ENCODE data around the gene LCN6. TPM values are rescaled to one million over a fixed set of nuclear protein-coding genes. Genes with fewer than 3 reads are reported as not detected.

The LCN6 gene
- polyA plus RNA-seq, 1 donor from 2014 or later = not detected

DNA sequence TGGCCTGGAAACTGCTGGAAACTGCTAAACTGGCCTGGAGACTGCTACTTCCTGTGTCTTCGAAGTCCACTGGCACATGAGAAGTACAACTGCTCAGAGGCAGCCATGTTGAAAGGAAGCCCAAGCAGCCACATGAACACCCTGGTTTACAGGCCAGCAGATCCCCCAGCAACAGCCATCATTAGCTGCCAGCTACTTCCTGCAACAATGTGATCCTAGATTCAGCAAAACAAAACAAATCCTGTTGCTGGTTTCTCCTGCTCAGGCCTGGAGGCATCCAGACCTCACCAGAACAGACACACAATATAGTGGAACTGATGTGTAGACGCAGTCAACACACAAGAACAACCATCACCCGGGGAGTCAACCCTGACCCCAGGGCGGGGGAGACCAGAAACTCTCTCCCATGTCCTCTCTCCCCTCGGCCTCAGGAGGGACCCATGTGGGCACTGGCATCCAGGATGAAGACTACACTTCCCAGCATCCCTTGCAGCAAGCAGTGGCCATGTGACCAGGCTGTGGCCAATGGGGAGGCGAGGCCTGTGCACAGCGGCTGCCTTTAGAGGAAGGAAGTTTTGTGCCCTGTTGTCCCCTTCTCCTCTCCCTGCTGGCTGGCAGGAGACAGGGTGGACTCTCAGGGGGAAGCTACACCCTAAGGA is 25.2 kb upstream of the LCN6 start:
- Histone ChIP-seq H3F3A (ENCODE audit: insufficient read depth, low read length, poor library complexity, severe bottlenecking) (no peaks in the 10 kb centered on the region), H3K79me2 (replicated peaks; ENCODE audit: insufficient read depth, low read length) (no peaks in the 10 kb centered on the region), H3K9ac (ENCODE audit: low read length) (no peak overlapping the region), H3K9me3 (ENCODE audit: low read length) (no peaks in the 10 kb centered on the region), H3K4me3 (ENCODE audit: low read length) (no peak overlapping the region), H3K27me3 (ENCODE audit: insufficient read depth, low read depth, low read length) (no peaks in the 10 kb centered on the region), H3K36me3 (ENCODE audit: insufficient read depth, low read length) (no peaks in the 10 kb centered on the region), H3K9me2 (ENCODE audit: insufficient read depth, low read length) (no peaks in the 10 kb centered on the region), H3K4me2 (ENCODE audit: low read length) (no peak overlapping the region), H4K20me1 (ENCODE audit: insufficient read depth) (no peaks in the 10 kb centered on the region), H2AFZ (ENCODE audit: low read depth, low read length) (no peak overlapping the region), H3K27ac (ENCODE audit: low read length) (no peak overlapping the region)
- TF ChIP-seq, protein P1, sequence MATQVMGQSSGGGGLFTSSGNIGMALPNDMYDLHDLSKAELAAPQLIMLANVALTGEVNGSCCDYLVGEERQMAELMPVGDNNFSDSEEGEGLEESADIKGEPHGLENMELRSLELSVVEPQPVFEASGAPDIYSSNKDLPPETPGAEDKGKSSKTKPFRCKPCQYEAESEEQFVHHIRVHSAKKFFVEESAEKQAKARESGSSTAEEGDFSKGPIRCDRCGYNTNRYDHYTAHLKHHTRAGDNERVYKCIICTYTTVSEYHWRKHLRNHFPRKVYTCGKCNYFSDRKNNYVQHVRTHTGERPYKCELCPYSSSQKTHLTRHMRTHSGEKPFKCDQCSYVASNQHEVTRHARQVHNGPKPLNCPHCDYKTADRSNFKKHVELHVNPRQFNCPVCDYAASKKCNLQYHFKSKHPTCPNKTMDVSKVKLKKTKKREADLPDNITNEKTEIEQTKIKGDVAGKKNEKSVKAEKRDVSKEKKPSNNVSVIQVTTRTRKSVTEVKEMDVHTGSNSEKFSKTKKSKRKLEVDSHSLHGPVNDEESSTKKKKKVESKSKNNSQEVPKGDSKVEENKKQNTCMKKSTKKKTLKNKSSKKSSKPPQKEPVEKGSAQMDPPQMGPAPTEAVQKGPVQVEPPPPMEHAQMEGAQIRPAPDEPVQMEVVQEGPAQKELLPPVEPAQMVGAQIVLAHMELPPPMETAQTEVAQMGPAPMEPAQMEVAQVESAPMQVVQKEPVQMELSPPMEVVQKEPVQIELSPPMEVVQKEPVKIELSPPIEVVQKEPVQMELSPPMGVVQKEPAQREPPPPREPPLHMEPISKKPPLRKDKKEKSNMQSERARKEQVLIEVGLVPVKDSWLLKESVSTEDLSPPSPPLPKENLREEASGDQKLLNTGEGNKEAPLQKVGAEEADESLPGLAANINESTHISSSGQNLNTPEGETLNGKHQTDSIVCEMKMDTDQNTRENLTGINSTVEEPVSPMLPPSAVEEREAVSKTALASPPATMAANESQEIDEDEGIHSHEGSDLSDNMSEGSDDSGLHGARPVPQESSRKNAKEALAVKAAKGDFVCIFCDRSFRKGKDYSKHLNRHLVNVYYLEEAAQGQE (IDR thresholded peaks at IDR 0.05; ENCODE audit: borderline replicate concordance) = no peak
- TF ChIP-seq CTCF (IDR thresholded peaks at IDR 0.05; ENCODE audit: poor library complexity, severe bottlenecking) (no peak), EZH2 (IDR thresholded peaks at IDR 0.05; ENCODE audit: borderline replicate concordance, insufficient read depth, low read length, poor library complexity, severe bottlenecking) (no peak), MXI1 (conservative IDR thresholded peaks at IDR 0.05; ENCODE audit: poor library complexity, severe bottlenecking) (no peak), RAD21 (conservative IDR thresholded peaks at IDR 0.05) (no peak), POLR2AphosphoS5 (IDR thresholded peaks at IDR 0.05) (no peak), TAF1 (IDR thresholded peaks at IDR 0.05; ENCODE audit: low read depth) (no peak), SMC3 (conservative IDR thresholded peaks at IDR 0.05; ENCODE audit: poor library complexity) (no peak), EP300 (conservative IDR thresholded peaks at IDR 0.05; ENCODE audit: poor library complexity, severe bottlenecking) (no peak)

DNA sequence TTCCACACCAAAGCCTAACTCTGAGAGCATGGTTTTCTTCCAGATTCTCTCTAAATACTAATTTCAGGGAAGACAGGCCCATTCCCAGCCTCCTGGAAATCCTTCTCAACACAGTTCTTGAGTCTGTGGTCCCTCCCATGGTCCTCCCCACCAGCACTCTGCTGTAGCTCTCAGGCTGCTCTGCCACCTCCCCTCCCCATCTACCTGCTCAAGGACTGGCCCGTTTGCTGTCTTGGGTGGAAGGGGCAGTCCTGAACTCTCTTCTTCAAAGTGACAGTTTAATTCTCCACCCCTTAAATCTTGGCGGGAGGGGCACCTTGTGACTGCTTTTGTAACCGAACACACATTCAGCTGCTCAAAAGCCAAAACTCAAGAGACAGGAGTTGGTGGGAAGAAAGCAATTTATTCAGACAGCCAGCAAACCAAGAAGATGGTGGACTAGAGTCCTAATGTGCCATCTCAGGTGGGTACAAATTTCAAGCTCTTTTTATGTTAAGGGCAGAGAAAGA is 23.6 kb upstream of the LCN6 start:
- Histone ChIP-seq H3K9me2 (ENCODE audit: insufficient read depth, low read length) (no peaks in the 10 kb centered on the region), H3K4me3 (ENCODE audit: low read length) (no peak overlapping the region), H3K27ac (ENCODE audit: low read length) (no peak overlapping the region), H3K9ac (ENCODE audit: low read length) (no peak overlapping the region), H3F3A (ENCODE audit: insufficient read depth, low read length, poor library complexity, severe bottlenecking) (no peaks in the 10 kb centered on the region), H3K36me3 (ENCODE audit: insufficient read depth, low read length) (no peaks in the 10 kb centered on the region), H3K27me3 (ENCODE audit: insufficient read depth, low read depth, low read length) (no peaks in the 10 kb centered on the region), H3K9me3 (ENCODE audit: low read length) (no peaks in the 10 kb centered on the region), H3K79me2 (replicated peaks; ENCODE audit: insufficient read depth, low read length) (no peaks in the 10 kb centered on the region), H2AFZ (ENCODE audit: low read depth, low read length) (no peak overlapping the region), H4K20me1 (ENCODE audit: insufficient read depth) (no peaks in the 10 kb centered on the region), H3K4me2 (ENCODE audit: low read length) (no peak overlapping the region)
- no peak for TF ChIP-seq EP300 (conservative IDR thresholded peaks at IDR 0.05; ENCODE audit: poor library complexity, severe bottlenecking)
